Central memory CD8-positive, alpha-beta T cell (primary cell): ENCODE results near the gene SFN.

Experiments used
- ATAC-seq: fragments of 150-1000 bp; cut with Tn5 transposase; replicated peaks from 2 replicates; pipeline ENCODE4 v1.10.0; 2022; ENCODE audit warnings: mild to moderate bottlenecking, moderate FRiP score, moderate number of reproducible peaks; ENCODE audit not compliant: poor library complexity, severe bottlenecking; ENCODE audit errors: extremely low read depth
- DNase-seq, 2 donors: peaks; one replicate each; pipeline ENCODE4 v3.0.0; 2021; ENCODE audit warnings: low spot score in 2 of 2
- H3K27ac Mint-ChIP-seq: one replicate; pipeline ENCODE4 v1.8.0; 2022; ENCODE audit warnings: low read depth, mild to moderate bottlenecking, moderate library complexity, mixed read lengths
- H3K27me3 Mint-ChIP-seq: one replicate; pipeline ENCODE4 v1.8.0; 2022; ENCODE audit warnings: mixed read lengths
- H3K36me3 Mint-ChIP-seq: one replicate; pipeline ENCODE4 v1.8.0; 2022; ENCODE audit warnings: mild to moderate bottlenecking, moderate library complexity, mixed read lengths; ENCODE audit not compliant: insufficient read depth
- H3K4me1 Mint-ChIP-seq: one replicate; pipeline ENCODE4 v1.8.0; 2022; ENCODE audit warnings: mixed read lengths
- H3K4me3 Mint-ChIP-seq: one replicate; pipeline ENCODE4 v1.8.0; 2022; ENCODE audit warnings: mild to moderate bottlenecking, moderate library complexity, mixed read lengths
- H3K9me3 Mint-ChIP-seq: one replicate; pipeline ENCODE4 v1.8.0; 2022; ENCODE audit warnings: mixed read lengths

The SFN gene

GRCh38 chr1:26913389-26913753 lies 50.4 kb downstream of the SFN start:
- DNase-seq: no peak
- H3K4me3 Mint-ChIP-seq: no peak overlapping the region
- H3K27ac Mint-ChIP-seq: no peak overlapping the region
- H3K36me3 Mint-ChIP-seq: no peaks in the 10 kb centered on the region
- no peaks in the 10 kb centered on the region for H3K4me1 Mint-ChIP-seq
- H3K9me3 Mint-ChIP-seq: no peaks in the 10 kb centered on the region
- peaks cover 16% of the 10 kb centered on the region for H3K27me3 Mint-ChIP-seq
- no peak for ATAC-seq
